ENCODE measurements around the gene DISC1.
A peak's percentile ranks its signal among the peaks of the same experiment; 100 is the strongest.
"Not testable (repeated sequence)": the region's sequence is repeated elsewhere in the genome, so short reads cannot be mapped to it uniquely, and the experiment has no call there.

DISC1 gene

GRCh38 chr1:231668826-231669225 is 42.2 kb downstream of the DISC1 start:
- no peak for DNase-seq (ENCODE audit: low spot score)

DNA sequence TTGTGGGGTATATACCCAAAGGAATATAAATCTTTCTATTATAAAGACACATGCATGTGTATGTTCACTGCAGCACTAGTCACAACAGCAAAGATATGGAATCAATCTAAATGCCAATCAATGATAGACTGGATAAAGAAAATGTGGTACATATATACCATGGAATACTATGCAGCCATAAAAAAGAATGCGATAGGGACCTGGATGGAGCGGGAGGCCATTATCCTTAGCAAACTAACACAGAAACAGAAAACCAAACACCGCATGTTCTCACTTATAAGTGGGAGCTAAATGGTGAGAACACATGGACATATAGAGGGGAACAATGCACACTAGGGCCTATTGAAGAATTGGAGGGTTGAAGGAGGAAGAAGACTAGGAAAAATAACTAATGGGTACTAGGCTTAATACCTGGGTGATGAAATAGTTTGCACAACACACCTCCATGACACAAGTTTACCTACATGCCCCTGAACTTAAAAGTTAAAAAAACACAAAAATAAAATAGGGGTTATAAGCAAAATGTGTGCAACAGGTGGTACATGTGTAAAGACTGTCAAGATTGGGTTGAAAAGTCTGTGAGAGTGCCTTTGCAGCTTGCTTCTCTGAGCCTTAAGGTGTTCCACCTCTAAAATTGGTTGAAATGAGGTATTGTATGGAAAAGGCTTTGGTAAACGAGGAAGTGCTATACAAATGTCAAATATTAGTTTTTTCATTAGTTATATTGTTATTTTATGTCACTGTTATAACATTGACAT is 43.5 kb downstream of the DISC1 start:
- not testable (repeated sequence) for DNase-seq (ENCODE audit: low spot score)

DNA sequence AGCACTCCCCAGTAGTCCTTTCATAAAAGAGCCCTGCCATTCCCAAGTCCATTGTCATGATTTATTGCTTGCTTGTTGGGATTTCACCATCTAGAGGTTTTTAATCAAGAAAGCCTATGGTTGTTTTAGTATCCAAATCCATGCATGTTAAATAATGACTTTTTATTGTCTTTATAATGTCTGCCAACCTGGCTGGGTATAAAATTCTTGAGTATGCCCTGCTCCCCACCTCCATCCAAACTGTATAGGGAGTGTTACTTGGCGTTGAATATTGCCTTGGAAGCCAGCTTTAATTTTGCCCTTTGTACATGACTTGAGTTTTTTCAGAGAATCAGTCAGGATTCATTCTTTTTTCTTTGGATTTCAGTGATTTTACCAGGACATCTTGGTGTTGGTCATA is 44.2 kb downstream of the DISC1 start:
- DNase-seq (ENCODE audit: low spot score), result no peak

DNA sequence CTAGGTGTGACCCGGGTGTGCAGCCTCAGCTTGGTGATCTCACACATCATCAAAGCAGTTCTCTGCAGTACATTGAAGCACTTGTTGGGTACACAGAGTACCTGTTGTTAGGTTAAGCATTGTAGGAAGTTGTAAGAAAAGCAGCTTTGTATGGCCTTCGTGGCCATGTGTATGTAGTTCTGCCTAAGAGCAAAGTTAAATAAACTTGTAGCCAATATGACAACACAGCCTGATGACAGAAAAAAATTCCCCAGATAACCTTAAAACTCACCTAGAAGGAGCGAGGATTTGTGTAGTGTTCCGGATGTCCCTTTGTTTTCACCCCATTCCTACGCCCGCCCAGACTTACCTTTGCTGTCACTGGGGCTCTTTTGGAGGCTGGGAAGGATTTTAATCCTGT is 48.0 kb downstream of the DISC1 start:
- no peak for DNase-seq (ENCODE audit: low spot score)

- DNase-seq (ENCODE audit: low spot score), result no peak
Observed at GRCh38 chr1:231676487-231676886, 49.9 kb downstream of the DISC1 start.

DNA sequence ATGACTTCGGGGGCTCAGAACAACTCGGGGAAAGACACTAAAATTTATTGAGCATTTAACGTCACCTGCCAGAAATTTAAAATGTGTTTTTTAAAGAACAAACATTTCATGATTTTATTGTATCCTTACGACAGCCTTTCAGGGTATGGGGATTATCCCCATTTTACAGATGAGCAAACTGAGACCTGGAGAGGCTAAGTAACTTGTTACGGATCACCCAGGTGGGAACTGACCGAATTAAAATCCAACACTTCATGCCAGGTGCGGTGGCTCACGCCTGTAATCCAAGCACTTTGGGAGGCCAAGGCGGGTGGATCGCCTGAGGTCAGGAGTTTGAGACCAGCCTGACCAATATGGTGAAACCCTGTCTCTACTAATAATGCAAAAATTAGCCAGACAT is 50.9 kb downstream of the DISC1 start:
- no peak for DNase-seq (ENCODE audit: low spot score)

DNA sequence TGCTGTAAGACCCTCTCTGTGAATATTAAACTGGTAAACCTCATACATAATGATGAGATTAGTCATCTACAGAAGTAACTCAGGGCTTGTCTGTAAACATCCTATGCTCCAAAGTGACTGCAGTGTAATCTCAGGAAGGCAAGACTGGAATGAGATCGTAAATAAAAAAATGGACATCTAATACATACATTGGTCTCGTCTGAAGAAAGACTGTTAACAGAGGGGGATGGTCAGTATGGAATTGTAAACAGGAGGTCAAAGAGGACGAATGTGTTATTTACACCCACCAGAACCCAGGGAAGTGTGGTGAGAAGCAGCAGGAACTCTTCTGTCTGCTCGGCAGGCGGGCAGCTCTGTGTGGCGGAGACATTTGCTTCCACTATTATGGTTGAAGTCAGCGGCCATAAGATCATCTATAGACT is 51.4 kb downstream of the DISC1 start:
- no peak for DNase-seq (ENCODE audit: low spot score)

GRCh38 chr1:231679109-231679508 is 52.5 kb downstream of the DISC1 start:
- no peak for DNase-seq (ENCODE audit: low spot score)

DNA sequence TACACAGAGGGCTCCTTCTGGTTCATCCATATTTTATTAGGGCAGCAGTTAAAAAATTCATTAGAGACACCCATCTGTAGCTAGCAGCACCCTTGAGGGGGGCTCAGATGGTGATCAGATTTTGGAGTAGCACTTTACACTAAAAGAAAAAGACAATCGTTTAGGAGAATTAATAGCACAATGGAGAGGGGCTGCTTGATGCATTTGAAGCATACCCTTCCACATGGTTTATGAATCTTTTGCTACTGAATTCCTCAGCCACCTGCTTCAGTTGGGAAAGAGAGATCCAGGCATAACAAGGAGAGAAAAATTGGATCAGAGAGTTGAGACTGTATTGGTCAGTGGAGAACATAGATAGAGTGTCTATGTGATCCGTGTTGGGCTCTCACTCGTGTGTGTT is 54.4 kb downstream of the DISC1 start:
- no peak for DNase-seq (ENCODE audit: low spot score)

GRCh38 chr1:231682779-231683178 is 56.2 kb downstream of the DISC1 start:
- DNase-seq (ENCODE audit: low spot score), result no peak

DNA sequence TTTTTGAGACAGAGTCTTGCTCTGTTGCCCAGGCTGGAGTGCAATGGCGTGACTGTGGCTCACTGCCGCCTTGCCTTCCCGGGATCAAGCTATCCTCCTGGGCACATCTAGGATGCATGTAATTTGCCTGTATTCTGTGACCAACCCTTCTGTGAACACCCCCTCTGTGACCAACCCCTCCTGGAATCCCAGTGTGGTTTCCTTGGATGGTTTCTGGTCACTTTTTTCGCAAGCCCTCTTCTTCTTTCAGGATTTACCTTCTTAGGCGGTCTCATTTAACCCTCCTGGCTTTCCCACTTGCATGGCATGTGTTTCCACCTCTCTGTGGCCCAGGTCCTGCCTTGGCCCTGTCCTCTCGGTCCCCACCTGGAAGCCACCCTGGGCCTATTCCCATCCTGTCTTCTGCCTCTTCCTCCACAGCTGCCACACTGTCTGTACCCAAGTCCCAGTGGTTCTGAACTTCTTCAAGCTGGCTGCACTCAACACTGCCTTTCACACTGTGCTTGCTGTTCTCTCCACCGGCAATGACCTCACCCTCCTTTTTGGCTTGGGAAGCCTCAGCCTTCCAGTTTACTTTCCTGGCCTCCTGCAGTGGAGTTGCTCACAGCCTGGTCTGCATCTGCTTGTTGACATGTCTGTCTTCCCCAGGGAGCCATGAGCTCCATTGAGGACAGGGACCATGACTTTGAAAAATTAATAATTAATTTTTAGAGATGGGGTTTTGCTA is 57.0 kb downstream of the DISC1 start:
- no peak for DNase-seq (ENCODE audit: low spot score)

DNA sequence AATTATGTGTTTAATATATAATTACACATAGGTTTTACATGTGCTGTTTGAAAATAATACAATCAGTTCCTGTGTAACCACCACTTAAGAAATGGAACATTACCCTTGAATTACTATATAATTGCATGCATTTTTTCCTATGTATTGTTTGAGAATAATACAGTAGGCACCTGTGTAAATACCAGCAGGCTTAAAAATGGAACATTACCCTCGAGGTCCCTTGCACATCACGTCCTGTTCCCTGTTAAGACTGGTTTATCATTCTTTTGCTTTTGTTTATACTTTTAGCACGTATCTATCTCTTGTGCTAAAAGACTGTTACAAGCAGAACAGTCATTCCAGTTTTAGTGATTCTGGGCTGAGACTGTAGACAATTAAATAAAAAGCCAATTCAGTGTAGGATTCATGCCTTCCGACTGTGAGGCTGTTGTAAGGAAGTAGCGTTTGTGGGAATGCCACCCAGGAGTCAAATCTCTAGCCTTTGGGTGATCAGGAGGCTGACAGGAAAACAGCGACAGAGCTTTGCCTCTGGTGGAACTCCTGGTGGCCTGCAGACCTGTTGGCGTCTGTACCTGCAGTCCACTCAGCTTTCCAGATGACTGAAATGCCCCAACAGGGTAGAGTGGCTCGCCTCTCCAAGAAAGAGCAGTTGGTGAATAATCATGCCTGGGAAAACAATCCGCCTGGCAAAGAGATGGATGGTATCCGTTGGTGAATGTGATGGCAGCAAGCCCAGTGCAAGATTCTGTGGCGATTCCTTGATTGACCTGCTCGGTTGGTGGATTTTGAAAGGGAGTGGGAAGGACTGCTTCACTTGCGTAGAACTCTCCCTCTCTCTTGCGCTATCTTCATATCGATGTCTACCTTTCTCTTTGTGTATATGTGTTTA is 58.0 kb downstream of the DISC1 start:
- no peak for DNase-seq (ENCODE audit: low spot score)

DNA sequence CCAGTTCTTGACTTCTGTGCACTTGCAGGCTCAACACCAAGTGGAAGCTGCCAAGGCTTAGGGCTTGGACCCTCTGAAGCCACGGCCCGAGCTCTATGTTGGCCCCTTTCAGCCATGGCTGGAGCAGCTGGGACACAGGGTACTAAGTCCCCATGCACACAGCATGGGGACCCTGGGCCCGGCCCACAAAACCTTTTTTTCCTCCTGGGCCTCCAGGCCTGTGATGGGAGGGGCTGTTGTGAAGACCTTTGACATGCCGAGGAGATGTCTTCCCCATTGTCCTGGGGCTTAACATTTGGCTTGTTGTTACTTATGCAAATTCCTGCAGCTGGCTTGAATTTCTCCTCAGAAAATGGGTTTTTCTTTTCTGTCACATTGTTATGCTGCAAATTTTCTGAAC is 59.8 kb downstream of the DISC1 start:
- DNase-seq (ENCODE audit: low spot score), result no peak

DNA sequence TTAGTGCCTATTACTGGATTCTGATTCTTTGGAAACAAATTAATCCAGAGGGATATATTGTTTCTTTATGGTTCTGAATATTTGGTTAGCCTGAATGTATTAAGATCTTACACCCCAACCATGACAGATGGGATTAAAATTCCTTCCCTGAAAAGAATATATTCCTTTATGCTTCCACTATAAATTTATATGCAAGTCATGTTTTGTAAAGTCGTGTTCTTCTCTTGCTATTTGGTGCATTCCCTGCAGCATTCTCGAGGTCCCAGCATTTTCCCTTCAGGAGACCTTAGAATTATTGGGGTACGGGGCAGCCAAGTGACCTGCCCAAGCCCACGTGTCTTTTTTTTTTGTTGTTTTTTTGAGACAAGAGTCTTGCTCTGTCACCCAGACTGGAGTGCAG is 62.4 kb downstream of the DISC1 start:
- DNase-seq (ENCODE audit: low spot score), result no peak

DNA sequence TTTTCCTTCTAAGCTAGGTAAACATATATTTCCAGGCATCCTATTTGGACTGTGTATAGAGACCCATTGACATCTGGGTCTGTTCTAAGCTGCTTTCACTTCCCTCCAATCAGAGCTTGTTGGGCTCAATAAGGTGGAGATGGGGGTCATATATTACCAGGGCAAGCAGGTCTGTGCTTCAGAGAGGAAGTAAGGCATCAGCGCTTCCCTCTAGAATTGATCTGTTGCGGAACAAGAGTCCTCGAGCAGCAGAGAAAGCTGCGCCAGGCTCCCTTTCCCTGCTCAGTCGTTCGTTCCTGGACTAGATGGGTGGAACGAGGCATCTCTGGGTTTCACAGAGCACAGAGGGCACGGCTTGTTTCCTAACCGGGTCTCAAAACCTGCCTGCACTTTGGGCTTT is 63.5 kb downstream of the DISC1 start:
- DNase-seq (ENCODE audit: low spot score), result peak; percentile 30

GRCh38 chr1:231691618-231692259 is 65.1 kb downstream of the DISC1 start:
- peak; percentile 59 for DNase-seq (ENCODE audit: low spot score)

DNA sequence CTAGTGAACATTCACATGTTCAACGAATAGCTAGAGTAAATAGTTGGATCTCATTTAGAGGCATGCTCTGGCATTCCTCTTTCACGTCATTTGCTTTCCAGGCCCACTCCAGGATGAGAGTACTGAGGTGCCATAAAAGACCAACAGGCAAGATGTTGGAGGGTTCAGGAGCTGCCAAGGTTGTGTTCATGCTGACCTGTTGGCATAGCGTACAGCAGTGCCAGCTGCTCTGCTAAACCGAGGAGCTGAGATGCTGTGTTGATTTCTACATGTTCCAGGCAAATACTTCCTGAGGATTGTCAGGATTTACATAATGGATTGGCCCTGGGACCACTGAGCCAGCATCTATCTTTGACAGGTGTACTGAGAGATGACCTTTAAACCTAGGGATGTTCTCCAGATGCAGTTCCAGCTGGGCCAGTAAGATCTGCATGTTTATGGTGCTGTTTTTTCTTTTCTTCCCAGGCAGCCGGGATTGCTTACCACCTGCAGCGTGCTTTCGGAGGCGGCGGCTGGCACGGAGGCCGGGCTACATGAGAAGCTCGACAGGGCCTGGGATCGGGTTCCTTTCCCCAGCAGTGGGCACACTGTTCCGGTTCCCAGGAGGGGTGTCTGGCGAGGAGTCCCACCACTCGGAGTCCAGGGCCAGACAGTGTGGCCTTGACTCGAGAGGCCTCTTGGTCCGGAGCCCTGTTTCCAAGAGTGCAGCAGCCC is 66.9 kb downstream of the DISC1 start:
- no peak for DNase-seq (ENCODE audit: low spot score)

DNA sequence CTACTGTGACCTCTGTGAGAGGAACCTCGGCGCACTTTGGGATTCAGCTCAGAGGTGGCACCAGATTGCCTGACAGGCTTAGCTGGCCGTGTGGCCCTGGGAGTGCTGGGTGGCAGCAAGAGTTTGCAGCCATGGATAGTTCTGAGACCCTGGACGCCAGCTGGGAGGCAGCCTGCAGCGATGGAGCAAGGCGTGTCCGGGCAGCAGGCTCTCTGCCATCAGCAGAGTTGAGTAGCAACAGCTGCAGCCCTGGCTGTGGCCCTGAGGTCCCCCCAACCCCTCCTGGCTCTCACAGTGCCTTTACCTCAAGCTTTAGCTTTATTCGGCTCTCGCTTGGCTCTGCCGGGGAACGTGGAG is 67.5 kb downstream of the DISC1 start:
- peak; percentile 76 for DNase-seq (ENCODE audit: low spot score)

GRCh38 chr1:231694465-231695077 is 68.0 kb downstream of the DISC1 start:
- DNase-seq (ENCODE audit: low spot score), result peak; percentile 48

DNA sequence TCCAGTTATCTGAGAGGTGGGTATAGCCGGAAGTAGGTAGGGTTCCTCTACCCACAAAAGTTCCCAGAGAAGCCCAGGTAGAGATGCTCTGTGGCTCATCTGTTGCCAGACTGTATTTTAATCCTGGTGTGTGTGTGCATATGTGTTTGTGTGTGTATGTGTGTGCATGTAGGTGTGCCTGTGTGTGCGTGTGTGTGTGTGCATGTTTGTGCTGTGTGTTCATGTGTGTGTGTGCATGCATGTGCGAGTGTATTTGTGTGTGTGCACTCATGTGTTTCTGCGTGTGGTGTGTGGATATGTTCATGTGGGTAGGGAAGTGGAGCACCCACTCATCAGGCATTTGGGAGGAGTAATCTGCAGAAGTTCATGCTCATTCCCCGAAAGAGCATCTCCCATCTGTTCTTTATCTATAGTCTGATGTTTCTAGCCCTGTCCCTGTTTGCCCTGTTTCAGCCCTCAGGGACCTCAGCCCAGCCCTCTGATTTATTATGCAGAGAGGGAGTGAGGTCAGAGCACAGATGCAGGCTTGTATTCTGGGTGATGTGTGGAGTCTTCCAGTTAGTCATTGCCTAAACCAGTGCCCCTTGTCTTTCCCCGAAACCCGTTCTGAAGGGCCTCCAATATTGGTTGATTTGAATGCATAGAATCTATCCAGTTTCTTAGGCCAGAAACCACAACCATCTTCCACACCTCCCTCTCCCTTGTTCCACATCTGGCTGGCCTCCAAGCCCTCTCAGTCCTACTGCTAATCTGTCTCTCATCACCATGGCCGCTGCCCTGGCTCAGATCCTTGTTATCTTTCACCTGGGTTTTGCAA is 69.1 kb downstream of the DISC1 start:
- peak; percentile 70 for DNase-seq (ENCODE audit: low spot score)

Measured in Ammon's horn (tissue), 1 donor.